Adrenal gland (tissue), 19 donors: ENCODE measurements around the gene OSMR. TPM values are rescaled to one million over a fixed set of nuclear protein-coding genes. Genes with fewer than 3 reads are reported as not detected.

ENCODE experiments used
- DNase-seq, 7 donors: peaks; one replicate each; pipeline ENCODE4 v3.0.0-alpha.2; 2019 to 2020
- H3K27ac ChIP-seq, 5 donors: fragments of 200-600 bp; sonication (generic) in 4 of 5; 1 replicate in 3 of 5; 2 replicates in 2 of 5; pipeline versions ENCODE4 v1.5.1 to v1.8.0; 2016 to 2020; ENCODE audit warnings: mild to moderate bottlenecking in 1 of 5
- H3K27me3 ChIP-seq: fragments of 200-600 bp; 2 replicates; pipeline ENCODE4 v1.8.0; 2021
- H3K36me3 ChIP-seq, 2 donors: fragments of 200-600 bp; replicated peaks in 1 of 2; 1 replicate in 1 of 2; 2 replicates in 1 of 2; pipeline versions ENCODE4 v1.5.1 to v1.8.0; 2018 to 2022
- H3K4me1 ChIP-seq, 2 donors: fragments of 200-600 bp; replicated peaks in 1 of 2; 1 replicate in 1 of 2; 2 replicates in 1 of 2; pipeline versions ENCODE4 v1.5.1 to v1.8.0; 2018 to 2021
- H3K4me3 ChIP-seq, 4 donors: fragments of 200-600 bp; sonication (generic) in 3 of 4; one replicate each; pipeline ENCODE4 v1.5.1; 2016 to 2018
- H3K9me3 ChIP-seq, 3 donors: fragments of 200-600 bp; sonication (generic) in 1 of 3; replicated peaks in 1 of 3; 1 replicate in 2 of 3; 2 replicates in 1 of 3; pipeline versions ENCODE4 v1.5.1 to v1.8.0; 2016 to 2021
- POLR2A ChIP-seq, 2 donors: fragments of 450-650 bp; IDR thresholded peaks; one replicate each; pipeline ENCODE4 v1.6.1; 2017; ENCODE audit warnings: antibody characterized with exemption in 2 of 2, mild to moderate bottlenecking in 2 of 2, moderate library complexity in 1 of 2
- WGBS, 4 donors: extraction: QIAGEN DNeasy Blood & Tissue Kit in 2 of 4; methylation state at CpG; one replicate each; pipeline versions ENCODE4 v1.1.5 to v1.1.7; 2013 to 2017; 5-methylcytosine and 5-hydroxymethylcytosine counted together
- intact Hi-C, 2 donors: fragments of 100-400 bp; cut with DNase I; formaldehyde crosslinking; loops; one replicate each; pipeline versions ENCODE4 v1.14.1 to v1.15.0; 2022 to 2023
- long read RNA-seq, 10 donors: library from polyadenylated mRNA in 3 of 10; unstranded in 2 of 10; stranded (forward) in 1 of 10; transcript quantifications; one replicate each; pipeline ENCODE4 v2.0.0 and lab custom pipeline, GENCODE V29; 2021 to 2026
- polyA plus RNA-seq, 3 donors: library from polyadenylated mRNA; stranded (reverse); fragments of 200-250 nt in 2 of 3; fragments of 350-450 nt in 1 of 3; fragmentation: Illumina TruSeq in 1 of 3; extraction: RNeasy Lipid Tissue Mini Kit (QIAGEN cat#74804) in 1 of 3; gene quantifications; one replicate each; pipeline ENCODE4 v1.2.3, GENCODE V29; 2013 to 2014
- total RNA-seq, 9 donors: library from RNA; depleted of rRNA in 4 of 9; stranded (reverse); fragments of >200 nt in 4 of 9; fragments of 120-200 nt in 1 of 9; fragmentation: NEBNext Ultra II Directional in 1 of 9; extraction: Animal tissue kit (Norgen Biotek cat#: 25700) in 1 of 9; gene quantifications; one replicate each; pipeline versions ENCODE4 v1.1.0 to v1.2.4, GENCODE V29; 2013 to 2023
- TF ChIP-seq, protein P1 (sequence below), 6 experiments: fragments of 450-650 bp in 4 of 6; fragments of 200-600 bp in 2 of 6; sonication (generic) in 1 of 6; IDR thresholded peaks; 1 replicate in 5 of 6; 2 replicates in 1 of 6; pipeline versions ENCODE4 v1.5.1 to v1.8.0; 2016 to 2021; ENCODE audit warnings: antibody characterized with exemption in 6 of 6, mild to moderate bottlenecking in 2 of 6, moderate library complexity in 1 of 6
- donor health status: healthy with polysubstance abuse.
- donor health status: Bipolar disorder and iron deficiency.
- donor health status: DM: yes; HTN: yes; CAD: no.
- donor health status: DM: no; HTN: no; CAD: no.
- donor health status: DM: no; HTN: no; CAD: no.
- donor health status: DM: yes; HTN: yes; CAD: no.

OSMR gene
- total RNA-seq (100 to 1,000 TPM in 1 of 9 donors, 10 to 100 TPM in 7, 1 to 10 TPM in 1; 3.3 to 121 (median 52.3) TPM), polyA plus RNA-seq (10 to 100 TPM; 11.9 to 81.9 (median 11.9) TPM)
- long read RNA-seq, donor 1, full-length matches to known transcripts: 1 of 1 reads
- long read RNA-seq, donor 1, partial matches to known transcripts: 0 of 1 reads
- long read RNA-seq, donor 1, other reads (novel, unspliced or antisense): 0 of 1 reads
- long read RNA-seq, donor 2: 0 reads
- long read RNA-seq, donor 3: 0 reads
- long read RNA-seq, donor 4, partial matches to known transcripts: 3 of 13 reads
- long read RNA-seq, donor 4, other reads (novel, unspliced or antisense): 10 of 13 reads
- long read RNA-seq, donor 5, full-length matches to known transcripts: 4 of 47 reads
- long read RNA-seq, donor 5, partial matches to known transcripts: 16 of 47 reads
- long read RNA-seq, donor 5, other reads (novel, unspliced or antisense): 27 of 47 reads
- long read RNA-seq, donor 6, partial matches to known transcripts: 4 of 13 reads
- long read RNA-seq, donor 6, other reads (novel, unspliced or antisense): 7 of 13 reads
- long read RNA-seq, donor 7: 0 reads
- long read RNA-seq, donor 8: 0 reads
- long read RNA-seq, donor 9: 0 reads
- long read RNA-seq, donor 10: 0 reads

DNA sequence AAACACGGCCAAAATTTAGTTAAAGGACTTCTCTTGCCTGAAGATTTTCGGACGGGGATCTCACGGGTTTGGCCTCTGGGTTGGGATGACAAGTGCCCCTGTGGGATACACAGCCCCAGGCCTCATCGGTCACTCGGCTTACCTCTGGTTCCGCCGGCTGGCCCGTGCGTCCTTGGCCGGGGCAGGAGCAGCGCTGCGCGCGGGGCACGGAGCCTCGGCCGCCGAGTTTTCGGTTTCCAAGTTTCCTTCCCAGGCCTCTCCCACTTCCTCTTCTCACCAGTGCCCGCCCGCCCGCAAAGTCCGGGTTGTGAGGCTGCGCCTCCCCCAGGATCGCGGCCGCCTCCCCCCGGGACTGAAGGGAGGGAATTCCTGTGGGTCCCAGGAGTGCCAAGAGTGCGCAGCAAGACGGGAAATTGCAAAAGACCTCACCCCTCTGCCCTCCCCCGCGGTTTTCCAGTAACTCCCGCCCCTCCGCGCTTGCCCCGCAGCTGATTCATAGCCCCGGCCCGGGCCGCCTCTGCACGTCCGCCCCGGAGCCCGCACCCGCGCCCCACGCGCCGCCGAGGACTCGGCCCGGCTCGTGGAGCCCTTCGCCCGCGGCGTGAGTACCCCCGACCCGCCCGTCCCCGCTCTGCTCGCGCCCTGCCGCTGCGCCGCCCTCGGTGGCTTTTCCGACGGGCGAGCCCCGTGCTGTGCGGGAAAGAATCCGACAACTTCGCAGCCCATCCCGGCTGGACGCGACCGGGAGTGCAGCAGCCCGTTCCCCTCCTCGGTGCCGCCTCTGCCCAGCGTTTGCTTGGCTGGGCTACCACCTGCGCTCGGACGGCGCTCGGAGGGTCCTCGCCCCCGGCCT, at the start of gene OSMR:
Gene OSMR, plus strand, starts transcription at position 487 of the 853 bp plus-strand sequence. CDS start 23,033 bp downstream, outside the sequence.
- H3K27me3 ChIP-seq: no peaks in the 10 kb centered on the region
- peak; percentile 77 to 93 for TF ChIP-seq POLR2A (IDR thresholded peaks at IDR 0.05)
- TF ChIP-seq, protein P1, sequence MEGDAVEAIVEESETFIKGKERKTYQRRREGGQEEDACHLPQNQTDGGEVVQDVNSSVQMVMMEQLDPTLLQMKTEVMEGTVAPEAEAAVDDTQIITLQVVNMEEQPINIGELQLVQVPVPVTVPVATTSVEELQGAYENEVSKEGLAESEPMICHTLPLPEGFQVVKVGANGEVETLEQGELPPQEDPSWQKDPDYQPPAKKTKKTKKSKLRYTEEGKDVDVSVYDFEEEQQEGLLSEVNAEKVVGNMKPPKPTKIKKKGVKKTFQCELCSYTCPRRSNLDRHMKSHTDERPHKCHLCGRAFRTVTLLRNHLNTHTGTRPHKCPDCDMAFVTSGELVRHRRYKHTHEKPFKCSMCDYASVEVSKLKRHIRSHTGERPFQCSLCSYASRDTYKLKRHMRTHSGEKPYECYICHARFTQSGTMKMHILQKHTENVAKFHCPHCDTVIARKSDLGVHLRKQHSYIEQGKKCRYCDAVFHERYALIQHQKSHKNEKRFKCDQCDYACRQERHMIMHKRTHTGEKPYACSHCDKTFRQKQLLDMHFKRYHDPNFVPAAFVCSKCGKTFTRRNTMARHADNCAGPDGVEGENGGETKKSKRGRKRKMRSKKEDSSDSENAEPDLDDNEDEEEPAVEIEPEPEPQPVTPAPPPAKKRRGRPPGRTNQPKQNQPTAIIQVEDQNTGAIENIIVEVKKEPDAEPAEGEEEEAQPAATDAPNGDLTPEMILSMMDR (IDR thresholded peaks at IDR 0.05): peak in 1 of 6 experiments; percentile 41
- peak; percentile 92 to 99 (median 97) for DNase-seq
- H3K27ac ChIP-seq: peak within 1 kb of the TSS; percentile 85 to 99 (median 97)
- 1 to 3% (median 1%) methylated on average over 21 to 89 of the region's 89 CpGs for WGBS, 4 donors
- H3K9me3 ChIP-seq: no peaks in the 10 kb centered on the region
- peak within 1 kb of the TSS; percentile 11 to 93 (median 54) for H3K4me3 ChIP-seq
- no peaks in the 10 kb centered on the region for H3K36me3 ChIP-seq
- H3K4me1 ChIP-seq: peaks cover 6 to 38% of the 10 kb centered on the region in 2 donors
- intact Hi-C loops: no loop called here

DNA sequence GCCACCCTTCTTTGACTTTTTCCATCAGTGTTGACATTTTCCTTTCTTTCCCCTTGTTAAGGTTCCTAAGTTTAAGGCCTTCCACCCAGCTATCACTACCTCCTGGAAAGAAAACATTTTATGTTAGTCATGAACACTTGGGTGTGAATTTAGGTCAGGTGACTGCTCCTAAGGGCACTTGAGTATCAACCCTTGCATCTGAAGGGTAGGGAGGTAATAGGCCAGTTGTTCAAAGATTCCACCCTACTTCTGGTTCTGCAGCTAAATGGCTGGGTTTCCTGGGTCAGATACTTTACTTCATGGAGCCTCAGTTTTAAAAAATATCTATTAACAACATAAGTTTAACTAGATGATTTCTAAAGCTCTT, 49.1 kb upstream of the OSMR start:
- no peak for DNase-seq
- Histone ChIP-seq H3K36me3 (no peaks in the 10 kb centered on the region), H3K9me3 (no peaks in the 10 kb centered on the region), H3K4me3 (no peak overlapping the region), H3K4me1 (no peaks in the 10 kb centered on the region), H3K27ac (peak overlapping the region in 2 of 5 donors; percentile 18 to 68), H3K27me3 (no peaks in the 10 kb centered on the region)
- no peak for TF ChIP-seq POLR2A (IDR thresholded peaks at IDR 0.05)
- TF ChIP-seq, protein P1 (IDR thresholded peaks at IDR 0.05): no peak
- intact Hi-C loops: no loop called here

DNA sequence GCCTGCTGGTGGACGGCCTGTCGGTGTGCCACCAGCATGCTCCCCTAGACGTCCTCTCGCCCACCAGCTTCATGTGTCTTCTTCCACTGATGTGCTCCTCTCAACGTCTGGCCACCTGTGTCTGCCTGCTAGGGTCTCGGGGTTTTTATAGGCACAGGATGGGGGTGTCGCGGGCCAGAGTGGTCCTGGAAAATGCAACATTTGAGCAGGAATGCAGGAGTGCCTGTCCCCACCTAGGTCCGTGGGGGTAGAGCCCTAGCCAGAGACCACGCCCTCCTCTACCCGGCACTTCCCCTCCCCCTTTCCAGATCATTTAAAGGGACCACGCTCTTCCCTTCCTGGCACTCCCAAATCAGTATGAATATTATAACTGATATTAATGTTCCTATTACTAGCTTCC, 48.0 kb upstream of the OSMR start:
- WGBS, 4 donors: 79 to 84% (median 81%) methylated on average over 12 of the region's 12 CpGs
- no peaks in the 10 kb centered on the region for H3K9me3 ChIP-seq
- peak overlapping the region in 1 of 5 donors; percentile 68 for H3K27ac ChIP-seq
- no peak overlapping the region for H3K4me3 ChIP-seq
- no peaks in the 10 kb centered on the region for H3K4me1 ChIP-seq
- intact Hi-C loops: no loop called here
- DNase-seq: no peak
- no peaks in the 10 kb centered on the region for H3K27me3 ChIP-seq
- H3K36me3 ChIP-seq: no peaks in the 10 kb centered on the region
- no peak for TF ChIP-seq POLR2A (IDR thresholded peaks at IDR 0.05)
- TF ChIP-seq, protein P1 (IDR thresholded peaks at IDR 0.05): no peak
